ENCODE data around the gene ZNF684.

DNA sequence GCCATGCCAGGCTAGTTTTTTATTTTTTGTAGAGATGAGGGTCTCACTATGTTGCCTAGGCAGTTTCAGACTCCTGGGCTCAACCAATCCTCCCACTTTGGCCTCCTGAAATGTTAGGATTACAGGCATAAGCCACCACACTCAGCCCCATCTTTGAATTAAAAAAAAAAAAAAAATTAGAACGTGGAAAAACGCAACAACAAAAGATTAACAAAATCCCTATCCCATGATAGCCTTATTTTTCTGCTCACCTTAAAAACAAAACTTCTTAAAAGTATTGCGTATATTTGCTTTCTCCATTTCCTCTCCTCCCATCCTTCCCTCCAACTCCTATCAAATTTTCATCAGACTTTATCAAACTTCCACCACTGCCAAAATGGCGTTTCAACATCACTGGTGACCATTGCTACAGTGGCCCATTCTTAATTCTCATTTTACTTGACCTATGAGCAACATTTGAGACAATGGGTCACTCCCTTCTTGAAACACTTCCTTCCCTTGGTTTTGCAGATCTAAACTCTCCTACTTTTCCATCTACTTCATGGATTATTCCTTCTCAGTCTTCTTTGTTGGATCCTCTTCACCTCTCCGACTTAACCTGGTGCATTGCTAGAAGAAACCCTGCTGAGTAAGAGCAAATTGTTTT lies 579 bp upstream of the ZNF684 start:
- TF ChIP-seq, protein P1, sequence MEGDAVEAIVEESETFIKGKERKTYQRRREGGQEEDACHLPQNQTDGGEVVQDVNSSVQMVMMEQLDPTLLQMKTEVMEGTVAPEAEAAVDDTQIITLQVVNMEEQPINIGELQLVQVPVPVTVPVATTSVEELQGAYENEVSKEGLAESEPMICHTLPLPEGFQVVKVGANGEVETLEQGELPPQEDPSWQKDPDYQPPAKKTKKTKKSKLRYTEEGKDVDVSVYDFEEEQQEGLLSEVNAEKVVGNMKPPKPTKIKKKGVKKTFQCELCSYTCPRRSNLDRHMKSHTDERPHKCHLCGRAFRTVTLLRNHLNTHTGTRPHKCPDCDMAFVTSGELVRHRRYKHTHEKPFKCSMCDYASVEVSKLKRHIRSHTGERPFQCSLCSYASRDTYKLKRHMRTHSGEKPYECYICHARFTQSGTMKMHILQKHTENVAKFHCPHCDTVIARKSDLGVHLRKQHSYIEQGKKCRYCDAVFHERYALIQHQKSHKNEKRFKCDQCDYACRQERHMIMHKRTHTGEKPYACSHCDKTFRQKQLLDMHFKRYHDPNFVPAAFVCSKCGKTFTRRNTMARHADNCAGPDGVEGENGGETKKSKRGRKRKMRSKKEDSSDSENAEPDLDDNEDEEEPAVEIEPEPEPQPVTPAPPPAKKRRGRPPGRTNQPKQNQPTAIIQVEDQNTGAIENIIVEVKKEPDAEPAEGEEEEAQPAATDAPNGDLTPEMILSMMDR (conservative IDR thresholded peaks at IDR 0.05 in 1 of 2, IDR thresholded peaks at IDR 0.05 in 1 of 2; ENCODE audit: low read depth in 1 of 2, low read length in 2 of 2) = no peak
- no peak for TF ChIP-seq EZH2 (IDR thresholded peaks at IDR 0.05; ENCODE audit: low read length, missing control alignments)
